SK-N-MC (cell line): ENCODE data around the gene STARD13.

ENCODE experiments used
- EZH2 ChIP-seq: fragments of 200-600 bp; sonication (generic); IDR thresholded peaks from one replicate; pipeline ENCODE4 v1.6.1; 2017; ENCODE audit warnings: antibody characterized with exemption
- POLR2AphosphoS5 ChIP-seq: IDR thresholded peaks from 2 replicates; pipeline ENCODE4 v1.6.1; 2012; ENCODE audit warnings: mild to moderate bottlenecking, low read depth, low read length, borderline replicate concordance

DNA sequence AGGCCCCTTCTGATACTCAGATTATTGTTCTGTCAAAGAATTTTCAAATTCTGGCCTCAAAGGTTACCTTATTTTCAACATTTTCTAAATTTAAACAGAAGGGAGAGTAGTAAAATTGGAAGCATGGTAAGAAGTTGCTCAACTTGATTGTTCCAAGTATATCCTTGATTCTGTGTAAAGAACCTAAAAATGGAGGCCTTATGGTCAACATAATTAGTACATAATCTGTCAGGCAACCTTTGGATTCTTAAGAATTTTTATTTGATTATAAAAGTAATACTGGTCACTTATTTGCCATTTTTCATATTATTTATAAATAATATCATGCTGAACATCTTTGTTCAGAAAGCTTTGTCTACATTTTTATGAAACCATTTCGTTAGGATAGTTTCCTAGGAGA lies 83.9 kb downstream of the STARD13 start:
- TF ChIP-seq EZH2 (no peak), POLR2AphosphoS5 (no peak)
